ENCODE results near the gene NDEL1.

The NDEL1 gene

DNA sequence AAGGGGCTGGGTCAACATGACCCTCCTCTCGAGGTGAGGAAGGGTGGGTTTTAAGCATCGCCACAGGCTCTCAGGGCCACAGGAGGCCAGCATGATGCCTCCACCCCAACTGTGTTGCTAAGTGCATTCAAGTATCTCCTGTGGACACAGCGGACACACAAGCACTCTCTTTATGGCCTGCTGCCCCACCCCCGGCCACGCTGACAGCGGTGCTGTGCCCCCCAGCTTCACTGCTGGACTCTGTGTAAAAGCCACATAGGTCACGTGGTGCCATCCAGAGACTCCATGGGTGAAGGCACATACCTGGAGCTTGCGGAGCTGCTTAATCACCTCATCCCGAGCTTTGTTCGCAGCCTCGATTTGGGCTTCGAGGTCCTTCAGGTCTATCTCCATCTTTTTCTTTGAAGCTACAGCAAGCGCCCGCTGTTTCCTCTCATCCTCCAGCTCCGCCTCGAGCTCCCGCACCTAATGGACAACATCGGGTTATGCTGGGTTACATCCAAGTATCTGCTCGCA lies 51.5 kb downstream of the NDEL1 start:
- no peak overlapping the region for H3K4me3 ChIP-seq (replicated peaks; ENCODE audit: low read depth, low read length)
- no peak for DNase-seq (ENCODE audit: low read depth)
- TF ChIP-seq, protein P1, sequence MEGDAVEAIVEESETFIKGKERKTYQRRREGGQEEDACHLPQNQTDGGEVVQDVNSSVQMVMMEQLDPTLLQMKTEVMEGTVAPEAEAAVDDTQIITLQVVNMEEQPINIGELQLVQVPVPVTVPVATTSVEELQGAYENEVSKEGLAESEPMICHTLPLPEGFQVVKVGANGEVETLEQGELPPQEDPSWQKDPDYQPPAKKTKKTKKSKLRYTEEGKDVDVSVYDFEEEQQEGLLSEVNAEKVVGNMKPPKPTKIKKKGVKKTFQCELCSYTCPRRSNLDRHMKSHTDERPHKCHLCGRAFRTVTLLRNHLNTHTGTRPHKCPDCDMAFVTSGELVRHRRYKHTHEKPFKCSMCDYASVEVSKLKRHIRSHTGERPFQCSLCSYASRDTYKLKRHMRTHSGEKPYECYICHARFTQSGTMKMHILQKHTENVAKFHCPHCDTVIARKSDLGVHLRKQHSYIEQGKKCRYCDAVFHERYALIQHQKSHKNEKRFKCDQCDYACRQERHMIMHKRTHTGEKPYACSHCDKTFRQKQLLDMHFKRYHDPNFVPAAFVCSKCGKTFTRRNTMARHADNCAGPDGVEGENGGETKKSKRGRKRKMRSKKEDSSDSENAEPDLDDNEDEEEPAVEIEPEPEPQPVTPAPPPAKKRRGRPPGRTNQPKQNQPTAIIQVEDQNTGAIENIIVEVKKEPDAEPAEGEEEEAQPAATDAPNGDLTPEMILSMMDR (IDR thresholded peaks at IDR 0.05; ENCODE audit: low read length, missing control alignments) = no peak

DNA sequence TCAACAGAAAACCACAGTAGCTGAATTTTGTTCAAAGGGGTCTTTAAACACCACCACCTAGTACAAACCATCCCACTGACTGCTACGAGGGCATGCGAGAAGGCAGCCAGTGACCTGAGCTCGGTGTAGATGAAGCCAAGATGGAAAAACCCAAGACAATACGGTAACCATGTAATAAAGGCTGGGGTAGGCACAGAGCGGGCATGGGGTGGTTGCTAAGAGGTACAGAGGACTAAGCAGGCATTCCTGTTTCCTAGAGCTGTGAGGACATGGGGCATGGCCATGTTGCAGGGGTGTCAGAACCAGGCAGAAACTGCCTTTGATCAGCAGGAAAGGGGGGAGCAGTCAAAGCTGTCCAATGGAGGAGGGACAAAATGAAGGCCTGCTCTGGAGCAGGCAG lies 52.1 kb downstream of the NDEL1 start:
- no peak for DNase-seq (ENCODE audit: low read depth)
- TF ChIP-seq, protein P1 (IDR thresholded peaks at IDR 0.05; ENCODE audit: low read length, missing control alignments) = no peak
- H3K4me3 ChIP-seq (replicated peaks; ENCODE audit: low read depth, low read length) = no peak overlapping the region

DNA sequence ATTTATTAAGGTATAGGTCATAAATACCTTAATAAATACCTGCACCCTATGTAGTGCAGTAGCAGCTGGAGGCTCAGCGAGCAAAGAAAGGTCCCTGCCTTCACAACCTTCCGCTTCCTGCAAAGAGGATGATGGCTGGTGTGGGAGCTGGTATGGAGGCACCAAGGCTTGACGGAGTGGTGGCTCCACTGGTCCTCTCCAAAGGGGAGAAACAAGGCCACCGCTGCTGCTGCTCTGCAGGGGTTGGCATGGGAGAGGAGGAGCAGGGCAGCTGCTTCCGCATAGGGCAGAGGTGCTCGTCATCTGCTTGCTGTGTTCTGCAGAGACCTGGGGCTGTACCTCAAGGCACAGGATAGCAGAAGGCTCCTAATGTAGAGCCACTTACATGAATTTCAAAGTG lies 52.8 kb downstream of the NDEL1 start:
- TF ChIP-seq, protein P1 (IDR thresholded peaks at IDR 0.05; ENCODE audit: low read length, missing control alignments) = no peak
- H3K4me3 ChIP-seq (replicated peaks; ENCODE audit: low read depth, low read length) = no peak overlapping the region
- no peak for DNase-seq (ENCODE audit: low read depth)

DNA sequence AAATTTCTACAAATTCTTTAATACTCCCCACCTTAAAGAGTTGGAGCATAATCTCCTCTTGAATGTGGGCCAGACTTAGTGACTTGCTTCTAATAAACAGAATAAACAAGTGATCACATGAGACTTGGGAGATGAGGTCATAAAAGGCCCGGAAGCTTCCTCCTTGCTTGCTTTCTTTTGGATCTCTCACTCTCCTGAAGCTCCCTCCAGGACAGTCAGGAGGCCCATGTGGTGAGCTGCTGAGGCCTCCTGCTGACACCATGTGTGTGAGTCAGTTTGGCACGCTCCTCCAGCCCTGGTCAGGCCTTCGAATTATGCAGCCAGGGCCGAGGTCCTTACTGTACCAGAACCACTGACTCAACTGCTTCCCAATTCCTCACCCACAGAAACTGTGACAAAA lies 53.2 kb downstream of the NDEL1 start:
- no peak overlapping the region for H3K4me3 ChIP-seq (replicated peaks; ENCODE audit: low read depth, low read length)
- peak; percentile 96 for DNase-seq (ENCODE audit: low read depth)
- TF ChIP-seq, protein P1 (IDR thresholded peaks at IDR 0.05; ENCODE audit: low read length, missing control alignments) = peak; percentile 12

DNA sequence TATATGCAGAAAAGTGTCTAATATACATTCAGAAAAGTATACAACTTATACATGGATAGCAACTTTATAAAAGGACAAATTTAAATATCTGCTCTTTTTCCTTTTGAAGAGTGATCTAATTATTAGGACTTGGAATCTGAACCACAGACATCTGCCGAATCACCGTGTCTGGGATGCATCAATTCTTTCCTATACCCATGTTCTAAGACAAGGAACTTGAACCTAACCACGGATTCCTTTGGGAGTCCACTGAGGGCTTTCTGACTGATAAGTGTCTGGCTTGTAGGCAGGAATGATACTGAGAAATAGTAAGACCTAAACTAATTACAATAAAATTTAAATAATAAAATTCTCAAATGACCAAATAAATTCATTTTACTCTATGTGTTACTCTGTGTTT lies 54.2 kb downstream of the NDEL1 start:
- TF ChIP-seq, protein P1 (IDR thresholded peaks at IDR 0.05; ENCODE audit: low read length, missing control alignments) = no peak
- no peak for DNase-seq (ENCODE audit: low read depth)
- no peak overlapping the region for H3K4me3 ChIP-seq (replicated peaks; ENCODE audit: low read depth, low read length)

DNA sequence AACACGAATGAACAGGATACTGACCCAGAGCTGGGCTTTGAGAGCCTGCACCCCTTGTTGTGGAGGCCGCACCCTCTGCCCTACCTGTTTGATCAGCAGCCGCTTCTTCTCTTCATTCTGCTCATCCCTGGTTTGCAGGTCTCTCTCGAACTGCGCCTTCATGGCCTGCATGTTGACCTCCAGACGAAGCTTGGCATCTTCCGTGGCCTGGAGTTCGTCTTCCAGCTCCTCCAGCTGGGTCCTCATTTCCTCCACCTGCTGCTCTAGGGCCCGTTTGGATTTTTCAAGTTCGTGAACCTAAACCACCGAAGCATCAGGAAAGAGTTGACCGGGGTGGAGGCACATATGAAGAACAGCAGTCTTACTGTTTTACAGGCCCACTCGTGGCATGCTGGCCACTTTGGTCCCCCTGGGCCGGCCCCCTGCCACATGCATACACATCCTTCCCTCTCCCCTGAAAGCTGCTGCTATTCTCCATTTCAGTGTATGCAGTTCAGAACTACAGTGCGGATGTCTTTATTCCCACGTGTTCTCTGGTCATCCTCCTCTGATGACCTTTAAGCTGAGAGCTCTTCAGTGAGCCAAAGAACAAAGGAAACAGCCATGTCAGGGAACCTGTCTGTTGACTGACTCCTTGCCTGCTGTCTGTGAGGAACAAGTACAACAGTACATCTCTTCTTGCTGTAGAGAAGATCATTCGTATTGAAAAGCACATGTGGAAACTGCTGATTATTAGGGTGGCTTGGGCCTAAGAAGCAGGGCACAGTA lies 54.8 kb downstream of the NDEL1 start:
- no peak for DNase-seq (ENCODE audit: low read depth)
- TF ChIP-seq, protein P1 (IDR thresholded peaks at IDR 0.05; ENCODE audit: low read length, missing control alignments) = no peak
- H3K4me3 ChIP-seq (replicated peaks; ENCODE audit: low read depth, low read length) = no peak overlapping the region

DNA sequence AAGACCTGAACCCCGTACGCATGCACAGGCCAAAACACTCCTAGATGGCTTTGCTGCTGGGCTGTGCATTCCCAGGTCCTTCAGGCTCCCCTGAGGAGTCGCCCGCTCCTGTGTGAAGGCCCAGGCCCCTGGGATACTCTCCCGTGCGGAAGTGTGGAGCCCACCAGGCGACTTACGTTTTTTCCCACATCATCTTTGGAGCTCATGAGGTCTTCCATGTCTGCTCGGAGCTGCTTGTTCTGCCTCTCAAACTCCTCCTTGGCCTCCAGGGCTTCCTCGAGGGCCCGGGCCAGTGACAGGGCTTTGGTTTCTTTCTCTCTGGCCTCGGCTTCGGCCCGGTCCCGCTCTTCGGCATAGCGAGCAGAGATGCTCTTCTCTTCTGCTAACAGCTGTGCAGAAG lies 56.4 kb downstream of the NDEL1 start:
- no peak for DNase-seq (ENCODE audit: low read depth)
- TF ChIP-seq, protein P1 (IDR thresholded peaks at IDR 0.05; ENCODE audit: low read length, missing control alignments) = no peak
- H3K4me3 ChIP-seq (replicated peaks; ENCODE audit: low read depth, low read length) = no peak overlapping the region

Data from fibroblast of pulmonary artery (primary cell).